Neural progenitor cell (in vitro differentiated cells): ENCODE results near the gene CTU1.

Experiments
- CTCF ChIP-seq: fragments of 200-600 bp; sonication (generic); IDR thresholded peaks from 2 replicates; pipeline ENCODE4 v1.5.1; 2017; ENCODE audit warnings: antibody characterized with exemption, mild to moderate bottlenecking
- EZH2 ChIP-seq: fragments of 200-600 bp; sonication (generic); IDR thresholded peaks from 2 replicates; pipeline ENCODE4 v1.6.1; 2017; ENCODE audit warnings: antibody characterized with exemption, mild to moderate bottlenecking, moderate library complexity
- EZH2phosphoT487 ChIP-seq: fragments of 200-600 bp; sonication (generic); IDR thresholded peaks from 2 replicates; pipeline ENCODE4 v1.6.1; 2017; ENCODE audit warnings: antibody characterized with exemption

GRCh38 chr19:51141181-51141580, 33.0 kb upstream of the CTU1 start:
- TF ChIP-seq CTCF (no peak), EZH2 (no peak), EZH2phosphoT487 (no peak)
